Gastroesophageal sphincter (tissue), 4 donors: ENCODE results near the gene CDK14. TPM values are rescaled to one million over a fixed set of nuclear protein-coding genes. Genes with fewer than 3 reads are reported as not detected.

ENCODE experiments used
- ATAC-seq: fragments of 150-250 bp; one replicate; pipeline ENCODE4 v1.9.1; 2016; ENCODE audit warnings: mild to moderate bottlenecking, moderate library complexity
- H3K27ac ChIP-seq, 4 donors: fragments of 200-600 bp; sonication (generic) in 3 of 4; 1 replicate in 3 of 4; 2 replicates in 1 of 4; pipeline ENCODE4 v1.5.1; 2016 to 2019
- H3K27me3 ChIP-seq: fragments of 200-600 bp; sonication (generic); one replicate; pipeline ENCODE4 v1.5.1; 2019
- H3K36me3 ChIP-seq, 2 donors: fragments of 200-600 bp; sonication (generic); one replicate each; pipeline ENCODE4 v1.5.1; 2019; ENCODE audit warnings: control low read depth in 1 of 2
- H3K4me1 ChIP-seq, 3 donors: fragments of 200-600 bp; sonication (generic); 1 replicate in 2 of 3; 2 replicates in 1 of 3; pipeline ENCODE4 v1.5.1; 2016 to 2019; ENCODE audit warnings: control low read depth in 2 of 3
- H3K4me3 ChIP-seq, 2 donors: fragments of 200-600 bp; sonication (generic); one replicate each; pipeline ENCODE4 v1.5.1; 2019; ENCODE audit warnings: mild to moderate bottlenecking in 1 of 2, moderate library complexity in 1 of 2
- H3K9me3 ChIP-seq, 3 donors: fragments of 200-600 bp; sonication (generic); one replicate each; pipeline ENCODE4 v1.5.1; 2017 to 2019; ENCODE audit warnings: control low read depth in 2 of 3
- CTCF ChIP-seq, 4 experiments: fragments of 200-600 bp in 2 of 4; fragments of 450-650 bp in 2 of 4; sonication (generic) in 1 of 4; IDR thresholded peaks; one replicate each; pipeline ENCODE4 v1.5.1; 2017 to 2019; ENCODE audit warnings: antibody characterized with exemption in 4 of 4, mild to moderate bottlenecking in 2 of 4, moderate library complexity in 2 of 4
- EP300 ChIP-seq: sonication (generic); formaldehyde crosslinking; IDR thresholded peaks from one replicate; pipeline ENCODE4 v1.6.1; 2017; ENCODE audit warnings: antibody characterized with exemption, mild to moderate bottlenecking
- POLR2A ChIP-seq, 2 donors: fragments of 450-650 bp; IDR thresholded peaks; one replicate each; pipeline ENCODE4 v1.6.1; 2017; ENCODE audit warnings: antibody characterized with exemption in 2 of 2, mild to moderate bottlenecking in 2 of 2, moderate library complexity in 1 of 2
- POLR2AphosphoS5 ChIP-seq: sonication (generic); formaldehyde crosslinking; IDR thresholded peaks from one replicate; pipeline ENCODE4 v1.6.1; 2017; ENCODE audit warnings: antibody characterized with exemption
- WGBS, 2 donors: methylation state at CpG; one replicate each; pipeline ENCODE4 v1.1.5; 2018; ENCODE audit warnings: low coverage in 1 of 2; 5-methylcytosine and 5-hydroxymethylcytosine counted together
- total RNA-seq, 4 donors: library from RNA; depleted of rRNA; stranded (reverse); fragments of >200 nt; gene quantifications; one replicate each; pipeline ENCODE4 v1.1.0, GENCODE V29; 2016

The CDK14 gene
- total RNA-seq, 4 donors from 2014 or later = 14.8 to 28.7 (median 18.4) TPM

DNA sequence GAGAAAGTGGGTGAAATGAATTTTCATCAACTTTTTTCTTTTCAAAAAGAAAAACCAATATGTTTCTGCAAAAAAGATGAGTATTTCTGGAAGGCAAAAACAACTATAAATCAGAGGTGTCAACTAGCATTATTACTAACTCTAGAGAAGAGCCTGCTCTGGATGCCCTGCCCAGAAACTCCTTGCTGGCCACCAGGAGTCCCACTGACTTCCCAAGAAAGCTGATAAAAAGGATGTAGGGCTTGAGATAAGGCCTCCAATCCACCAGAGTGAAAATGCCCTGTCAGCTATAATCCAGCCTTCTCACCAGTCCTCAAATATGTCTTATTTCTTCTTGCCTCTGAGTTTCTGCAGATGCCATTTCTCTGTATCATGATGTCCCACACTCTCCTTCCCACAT, 651.4 kb downstream of the CDK14 start:
- Histone ChIP-seq H3K36me3 (no peaks in the 10 kb centered on the region), H3K9me3 (no peaks in the 10 kb centered on the region), H3K4me1 (no peaks in the 10 kb centered on the region), H3K27ac (no peak overlapping the region), H3K4me3 (no peak overlapping the region), H3K27me3 (no peaks in the 10 kb centered on the region)
- no peak for ATAC-seq
- TF ChIP-seq CTCF (IDR thresholded peaks at IDR 0.05) = no peak
- no peak for TF ChIP-seq POLR2A (IDR thresholded peaks at IDR 0.05)
- TF ChIP-seq POLR2AphosphoS5 = no peak
- TF ChIP-seq EP300 = no peak

GRCh38 chr7:91248996-91249395, 652.9 kb downstream of the CDK14 start:
- H3K27me3 ChIP-seq = no peaks in the 10 kb centered on the region
- no peak overlapping the region for H3K27ac ChIP-seq
- H3K36me3 ChIP-seq = no peaks in the 10 kb centered on the region
- no peak for TF ChIP-seq CTCF (IDR thresholded peaks at IDR 0.05)
- no peak for TF ChIP-seq EP300
- TF ChIP-seq POLR2A (IDR thresholded peaks at IDR 0.05) = no peak
- TF ChIP-seq POLR2AphosphoS5 = no peak
- no peaks in the 10 kb centered on the region for H3K4me1 ChIP-seq
- H3K9me3 ChIP-seq = no peaks in the 10 kb centered on the region
- 17 to 56% methylated on average over 1 to 2 of the region's 2 CpGs for WGBS, 2 donors
- H3K4me3 ChIP-seq = no peak overlapping the region
- ATAC-seq = no peak

DNA sequence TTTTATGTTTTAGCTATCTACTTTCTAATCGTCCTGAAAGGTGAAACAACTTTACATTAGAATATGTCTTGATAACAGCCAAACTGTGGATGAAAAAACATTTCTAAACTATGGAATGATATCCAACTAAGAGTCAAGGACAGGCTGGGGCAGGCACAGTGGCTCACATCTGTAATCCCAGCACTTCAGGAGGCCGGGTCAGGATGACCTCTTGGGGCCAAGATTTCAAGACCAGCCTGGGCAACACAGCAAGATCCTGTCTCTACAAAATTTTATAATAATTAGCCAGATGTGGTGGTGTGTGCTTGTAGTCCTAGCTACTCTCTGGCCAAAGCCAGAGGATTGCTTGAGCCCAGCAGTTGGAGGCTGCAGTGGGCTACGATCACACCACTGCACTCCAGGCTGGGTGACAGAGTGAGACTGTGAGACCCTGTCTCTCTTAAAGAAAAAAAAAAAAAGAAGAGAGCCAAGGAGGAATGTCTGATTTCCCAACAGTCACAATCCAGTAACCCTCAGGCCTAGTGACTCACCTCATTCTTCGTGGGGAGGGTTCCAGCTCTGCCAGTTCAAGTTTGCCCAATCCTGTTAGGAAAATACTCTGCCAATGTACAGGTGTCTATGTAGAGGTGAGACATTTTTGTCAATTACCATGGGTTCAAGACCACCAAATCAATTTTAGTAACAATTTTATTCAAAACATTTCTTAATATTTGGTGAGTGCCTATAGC, 653.5 kb downstream of the CDK14 start:
- no peaks in the 10 kb centered on the region for H3K27me3 ChIP-seq
- WGBS, 2 donors = 49 to 75% methylated on average over 2 to 3 of the region's 4 CpGs

GRCh38 chr7:91250706-91251105, 654.6 kb downstream of the CDK14 start:
- whole genome bisulfite sequencing, 2 donors = 100% methylated on average over 3 of the region's 4 CpGs; no CpG with 5 or more reads in 1 of the 2 donors
- H3K4me3 ChIP-seq = no peak overlapping the region
- H3K36me3 ChIP-seq = no peaks in the 10 kb centered on the region
- no peak for ATAC-seq
- H3K9me3 ChIP-seq = peaks cover 0 to 1% (median 0%) of the 10 kb centered on the region in 3 donors
- H3K27me3 ChIP-seq = no peaks in the 10 kb centered on the region
- H3K4me1 ChIP-seq = no peaks in the 10 kb centered on the region
- H3K27ac ChIP-seq = no peak overlapping the region
- TF ChIP-seq EP300 (no peak), POLR2AphosphoS5 (no peak), POLR2A (IDR thresholded peaks at IDR 0.05) (no peak), CTCF (IDR thresholded peaks at IDR 0.05) (no peak)

More for the DNA sequence above, 653.5 kb downstream of the CDK14 start:
- Histone ChIP-seq H3K9me3 (no peaks in the 10 kb centered on the region), H3K4me3 (no peak overlapping the region), H3K27ac (no peak overlapping the region), H3K36me3 (no peaks in the 10 kb centered on the region), H3K4me1 (no peaks in the 10 kb centered on the region)
- no peak for ATAC-seq
- TF ChIP-seq CTCF (IDR thresholded peaks at IDR 0.05) (no peak), EP300 (no peak), POLR2A (IDR thresholded peaks at IDR 0.05) (no peak), POLR2AphosphoS5 (no peak)

DNA sequence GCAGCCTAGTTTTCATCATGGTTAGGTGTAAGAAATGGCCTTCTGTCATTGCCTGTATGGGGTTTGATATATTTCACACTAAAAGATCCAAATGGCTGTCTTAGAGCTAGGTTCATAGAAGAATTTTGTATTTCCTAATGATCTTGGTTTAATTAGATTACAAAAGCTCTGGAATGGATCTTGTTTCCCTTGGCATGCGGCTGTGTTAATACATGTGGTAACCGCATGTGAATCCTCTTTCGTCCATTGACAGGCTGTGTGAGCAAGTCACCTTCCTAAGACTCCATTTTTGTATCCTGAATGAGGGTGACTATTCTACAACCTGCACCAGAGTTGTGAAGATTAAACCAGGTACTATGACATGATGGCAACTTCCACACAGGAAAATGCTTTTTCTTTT, 655.8 kb downstream of the CDK14 start:
- no peaks in the 10 kb centered on the region for H3K36me3 ChIP-seq
- no peak overlapping the region for H3K4me3 ChIP-seq
- ATAC-seq = no peak
- H3K4me1 ChIP-seq = no peaks in the 10 kb centered on the region
- TF ChIP-seq POLR2AphosphoS5 (no peak), EP300 (no peak), CTCF (IDR thresholded peaks at IDR 0.05) (no peak), POLR2A (IDR thresholded peaks at IDR 0.05) (no peak)
- no peak overlapping the region for H3K27ac ChIP-seq
- peaks cover 0 to 13% (median 0%) of the 10 kb centered on the region in 3 donors for H3K9me3 ChIP-seq
- H3K27me3 ChIP-seq = no peaks in the 10 kb centered on the region
- 83 to 93% methylated on average over 3 of the region's 3 CpGs for WGBS, 2 donors
